Spleen (tissue), 7 donors: ENCODE data around the gene TRPM8.

Source experiments
- POLR2AphosphoS5 ChIP-seq, 3 donors: sonication (generic); formaldehyde crosslinking; IDR thresholded peaks; one replicate each; pipeline ENCODE4 v1.5.1; 2017; ENCODE audit warnings: antibody characterized with exemption in 3 of 3
- TF ChIP-seq, protein P1 (sequence below), 11 experiments: fragments of 200-600 bp in 7 of 11; fragments of 450-650 bp in 4 of 11; sonication (generic) in 4 of 11; IDR thresholded peaks in 8 of 11; conservative IDR thresholded peaks in 3 of 11; 1 replicate in 7 of 11; 2 replicates in 4 of 11; pipeline versions ENCODE4 v1.4.0 to v1.8.0; 2016 to 2021; ENCODE audit warnings: antibody characterized with exemption in 11 of 11, inconsistent platforms in 4 of 11, mild to moderate bottlenecking in 1 of 11
- donor health status: DM: no; HTN: no; CAD: no; lungs with moderate emphysema.
- donor health status: DM: no; HTN: no; CAD: no.
- donor health status: DM: no; HTN: no; CAD: no.

DNA sequence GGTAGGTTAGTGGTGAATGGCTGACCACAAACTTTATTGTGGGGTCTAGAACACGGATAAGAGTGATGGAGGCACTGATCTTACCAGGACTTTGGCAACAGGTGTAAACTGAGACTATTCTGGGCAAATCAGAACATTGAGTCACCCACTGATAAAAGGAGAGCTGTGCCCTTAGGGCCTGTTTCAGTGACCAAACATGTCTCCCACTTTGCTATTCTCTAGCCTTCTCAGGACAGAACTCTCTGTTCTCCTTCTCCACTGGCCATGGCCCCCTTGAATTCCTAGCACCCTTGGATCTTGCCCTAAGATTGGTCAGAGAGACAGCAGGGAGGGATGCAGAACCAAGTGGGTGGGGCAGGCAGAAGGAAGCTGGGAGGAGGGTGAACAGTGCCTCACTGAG, 18.3 kb downstream of the TRPM8 start:
- TF ChIP-seq, protein P1, sequence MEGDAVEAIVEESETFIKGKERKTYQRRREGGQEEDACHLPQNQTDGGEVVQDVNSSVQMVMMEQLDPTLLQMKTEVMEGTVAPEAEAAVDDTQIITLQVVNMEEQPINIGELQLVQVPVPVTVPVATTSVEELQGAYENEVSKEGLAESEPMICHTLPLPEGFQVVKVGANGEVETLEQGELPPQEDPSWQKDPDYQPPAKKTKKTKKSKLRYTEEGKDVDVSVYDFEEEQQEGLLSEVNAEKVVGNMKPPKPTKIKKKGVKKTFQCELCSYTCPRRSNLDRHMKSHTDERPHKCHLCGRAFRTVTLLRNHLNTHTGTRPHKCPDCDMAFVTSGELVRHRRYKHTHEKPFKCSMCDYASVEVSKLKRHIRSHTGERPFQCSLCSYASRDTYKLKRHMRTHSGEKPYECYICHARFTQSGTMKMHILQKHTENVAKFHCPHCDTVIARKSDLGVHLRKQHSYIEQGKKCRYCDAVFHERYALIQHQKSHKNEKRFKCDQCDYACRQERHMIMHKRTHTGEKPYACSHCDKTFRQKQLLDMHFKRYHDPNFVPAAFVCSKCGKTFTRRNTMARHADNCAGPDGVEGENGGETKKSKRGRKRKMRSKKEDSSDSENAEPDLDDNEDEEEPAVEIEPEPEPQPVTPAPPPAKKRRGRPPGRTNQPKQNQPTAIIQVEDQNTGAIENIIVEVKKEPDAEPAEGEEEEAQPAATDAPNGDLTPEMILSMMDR (IDR thresholded peaks at IDR 0.05 in 8 of 11, conservative IDR thresholded peaks at IDR 0.05 in 3 of 11): no peak
- no peak for TF ChIP-seq POLR2AphosphoS5 (IDR thresholded peaks at IDR 0.05)
